PFSK-1 (cell line): ENCODE measurements around the gene ADD3.

Source experiments
- POLR2AphosphoS5 ChIP-seq: IDR thresholded peaks from 2 replicates; pipeline ENCODE4 v1.6.1; 2012; ENCODE audit warnings: low read depth, mild to moderate bottlenecking, control low read depth, low read length, moderate library complexity
- TF ChIP-seq, protein P1 (sequence below), 2 experiments: IDR thresholded peaks; 2 replicates each; pipeline versions ENCODE4 v1.6.1 to v1.8.0; 2011 to 2012; ENCODE audit warnings: low read depth in 2 of 2, low read length in 2 of 2, control low read depth in 1 of 2, inconsistent platforms in 1 of 2, mild to moderate bottlenecking in 1 of 2, moderate library complexity in 1 of 2; ENCODE audit not compliant: insufficient read depth in 1 of 2

GRCh38 chr10:110115784-110116520 is 108.2 kb downstream of the ADD3 start:
- TF ChIP-seq POLR2AphosphoS5, result no peak
- TF ChIP-seq, protein P1, sequence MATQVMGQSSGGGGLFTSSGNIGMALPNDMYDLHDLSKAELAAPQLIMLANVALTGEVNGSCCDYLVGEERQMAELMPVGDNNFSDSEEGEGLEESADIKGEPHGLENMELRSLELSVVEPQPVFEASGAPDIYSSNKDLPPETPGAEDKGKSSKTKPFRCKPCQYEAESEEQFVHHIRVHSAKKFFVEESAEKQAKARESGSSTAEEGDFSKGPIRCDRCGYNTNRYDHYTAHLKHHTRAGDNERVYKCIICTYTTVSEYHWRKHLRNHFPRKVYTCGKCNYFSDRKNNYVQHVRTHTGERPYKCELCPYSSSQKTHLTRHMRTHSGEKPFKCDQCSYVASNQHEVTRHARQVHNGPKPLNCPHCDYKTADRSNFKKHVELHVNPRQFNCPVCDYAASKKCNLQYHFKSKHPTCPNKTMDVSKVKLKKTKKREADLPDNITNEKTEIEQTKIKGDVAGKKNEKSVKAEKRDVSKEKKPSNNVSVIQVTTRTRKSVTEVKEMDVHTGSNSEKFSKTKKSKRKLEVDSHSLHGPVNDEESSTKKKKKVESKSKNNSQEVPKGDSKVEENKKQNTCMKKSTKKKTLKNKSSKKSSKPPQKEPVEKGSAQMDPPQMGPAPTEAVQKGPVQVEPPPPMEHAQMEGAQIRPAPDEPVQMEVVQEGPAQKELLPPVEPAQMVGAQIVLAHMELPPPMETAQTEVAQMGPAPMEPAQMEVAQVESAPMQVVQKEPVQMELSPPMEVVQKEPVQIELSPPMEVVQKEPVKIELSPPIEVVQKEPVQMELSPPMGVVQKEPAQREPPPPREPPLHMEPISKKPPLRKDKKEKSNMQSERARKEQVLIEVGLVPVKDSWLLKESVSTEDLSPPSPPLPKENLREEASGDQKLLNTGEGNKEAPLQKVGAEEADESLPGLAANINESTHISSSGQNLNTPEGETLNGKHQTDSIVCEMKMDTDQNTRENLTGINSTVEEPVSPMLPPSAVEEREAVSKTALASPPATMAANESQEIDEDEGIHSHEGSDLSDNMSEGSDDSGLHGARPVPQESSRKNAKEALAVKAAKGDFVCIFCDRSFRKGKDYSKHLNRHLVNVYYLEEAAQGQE (IDR thresholded peaks at IDR 0.05; ENCODE audit: insufficient read depth in 1 of 2, low read depth in 2 of 2, low read length in 2 of 2), result no peak
